ENCODE measurements around the gene SLC9B2.
A peak's percentile ranks its signal among the peaks of the same experiment; 100 is the strongest.

SLC9B2 gene

DNA sequence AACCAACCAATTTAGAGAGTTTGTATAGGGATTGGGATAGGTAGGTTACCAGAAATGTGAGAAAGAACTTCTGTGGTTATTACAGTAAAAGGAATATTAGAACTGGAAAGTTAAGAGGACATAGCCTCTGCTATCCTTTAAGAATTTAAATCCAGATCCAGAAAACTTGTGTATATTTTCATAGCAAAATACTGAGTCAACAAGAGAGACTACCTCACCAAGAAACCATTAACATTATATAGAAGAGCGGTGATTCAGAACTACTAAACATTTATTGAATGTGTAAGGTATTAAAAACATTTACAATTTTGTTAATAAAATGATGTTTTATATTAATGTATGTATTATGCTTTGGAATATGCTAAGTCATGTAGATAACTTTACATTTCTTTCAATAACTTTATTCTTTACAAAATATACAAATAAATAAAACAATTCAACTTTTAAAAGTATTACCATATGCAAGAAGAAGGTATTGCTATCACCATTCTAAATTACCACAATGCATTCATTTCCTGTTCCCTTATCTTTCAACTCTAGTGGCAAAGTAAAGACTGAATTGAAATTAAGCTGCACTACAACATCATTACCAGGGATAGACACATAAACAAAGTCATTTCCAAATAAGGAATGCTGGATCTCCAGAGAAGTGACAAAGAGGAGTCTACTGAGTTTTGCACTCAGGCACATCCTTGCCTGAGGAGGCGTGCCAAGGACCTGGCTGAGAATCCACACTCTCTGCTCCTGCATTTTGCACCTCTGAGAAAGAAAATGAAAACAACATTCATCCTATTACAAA is 29.2 kb upstream of the SLC9B2 start:
- Histone ChIP-seq H3K27ac (no peak overlapping the region), H3K27me3 (replicated peaks) (no peaks in the 10 kb centered on the region), H3K36me3 (replicated peaks) (peaks cover 3% of the 10 kb centered on the region), H3K4me3 (ENCODE audit: low read depth, low read length) (no peak overlapping the region)
- no peak for DNase-seq
- in situ Hi-C loops (cut with HindIII; ENCODE audit: low pct_ligation_motif_present, low sequenced_read_pairs) = no loop called here
- TF ChIP-seq, protein P1, sequence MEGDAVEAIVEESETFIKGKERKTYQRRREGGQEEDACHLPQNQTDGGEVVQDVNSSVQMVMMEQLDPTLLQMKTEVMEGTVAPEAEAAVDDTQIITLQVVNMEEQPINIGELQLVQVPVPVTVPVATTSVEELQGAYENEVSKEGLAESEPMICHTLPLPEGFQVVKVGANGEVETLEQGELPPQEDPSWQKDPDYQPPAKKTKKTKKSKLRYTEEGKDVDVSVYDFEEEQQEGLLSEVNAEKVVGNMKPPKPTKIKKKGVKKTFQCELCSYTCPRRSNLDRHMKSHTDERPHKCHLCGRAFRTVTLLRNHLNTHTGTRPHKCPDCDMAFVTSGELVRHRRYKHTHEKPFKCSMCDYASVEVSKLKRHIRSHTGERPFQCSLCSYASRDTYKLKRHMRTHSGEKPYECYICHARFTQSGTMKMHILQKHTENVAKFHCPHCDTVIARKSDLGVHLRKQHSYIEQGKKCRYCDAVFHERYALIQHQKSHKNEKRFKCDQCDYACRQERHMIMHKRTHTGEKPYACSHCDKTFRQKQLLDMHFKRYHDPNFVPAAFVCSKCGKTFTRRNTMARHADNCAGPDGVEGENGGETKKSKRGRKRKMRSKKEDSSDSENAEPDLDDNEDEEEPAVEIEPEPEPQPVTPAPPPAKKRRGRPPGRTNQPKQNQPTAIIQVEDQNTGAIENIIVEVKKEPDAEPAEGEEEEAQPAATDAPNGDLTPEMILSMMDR (IDR thresholded peaks at IDR 0.05; ENCODE audit: low read depth, low read length, missing control alignments) = no peak

DNA sequence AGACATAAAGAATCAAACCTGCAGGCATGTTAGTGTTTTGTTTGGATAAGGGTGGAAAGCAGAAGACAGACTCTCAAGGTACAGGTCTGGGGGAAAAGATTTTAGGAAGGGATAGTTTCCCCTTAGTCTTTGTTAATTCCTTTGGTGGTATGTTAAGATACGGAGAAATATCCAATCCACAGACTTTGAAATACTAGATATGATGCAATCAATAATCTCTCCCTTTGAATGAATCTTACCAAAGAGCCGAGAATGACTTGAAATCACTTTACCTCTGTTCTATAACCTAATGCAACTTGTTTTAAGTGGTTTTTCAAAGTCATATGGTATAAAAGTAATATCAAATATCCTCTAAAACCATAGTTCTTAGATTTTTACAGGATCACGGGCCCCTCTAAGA is 28.3 kb upstream of the SLC9B2 start:
- TF ChIP-seq, protein P1 (IDR thresholded peaks at IDR 0.05; ENCODE audit: low read depth, low read length, missing control alignments) = no peak
- Histone ChIP-seq H3K36me3 (replicated peaks) (peaks cover 3% of the 10 kb centered on the region), H3K27ac (no peak overlapping the region), H3K4me3 (ENCODE audit: low read depth, low read length) (no peak overlapping the region), H3K27me3 (replicated peaks) (no peaks in the 10 kb centered on the region)
- in situ Hi-C loops (cut with HindIII; ENCODE audit: low pct_ligation_motif_present, low sequenced_read_pairs) = no loop called here
- DNase-seq = no peak

DNA sequence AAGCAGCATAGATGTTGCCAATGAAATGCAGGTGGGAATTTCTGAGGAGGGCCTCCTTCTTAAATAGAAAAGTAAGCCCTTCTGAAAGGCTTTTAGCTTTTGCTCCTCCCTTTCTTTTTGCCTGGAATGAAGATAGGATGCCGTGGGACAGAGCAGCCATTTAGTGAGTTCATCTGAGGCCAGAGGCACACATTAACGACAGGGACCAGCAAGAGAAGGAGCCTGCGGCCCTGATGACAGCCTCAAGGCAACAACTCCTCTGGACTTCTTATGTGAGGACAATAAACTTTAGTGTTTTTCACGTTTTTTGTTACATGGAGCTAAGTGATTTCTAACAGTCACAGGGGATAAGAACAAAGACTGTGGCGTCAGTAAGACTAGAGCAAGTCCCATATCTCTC is 24.1 kb upstream of the SLC9B2 start:
- no peaks in the 10 kb centered on the region for H3K36me3 ChIP-seq (replicated peaks)
- no peaks in the 10 kb centered on the region for H3K27me3 ChIP-seq (replicated peaks)
- H3K4me3 ChIP-seq (ENCODE audit: low read depth, low read length) = no peak overlapping the region
- in situ Hi-C loops (cut with HindIII; ENCODE audit: low pct_ligation_motif_present, low sequenced_read_pairs) = no loop called here
- TF ChIP-seq, protein P1 (IDR thresholded peaks at IDR 0.05; ENCODE audit: low read depth, low read length, missing control alignments) = no peak
- DNase-seq = no peak
- H3K27ac ChIP-seq = no peak overlapping the region

DNA sequence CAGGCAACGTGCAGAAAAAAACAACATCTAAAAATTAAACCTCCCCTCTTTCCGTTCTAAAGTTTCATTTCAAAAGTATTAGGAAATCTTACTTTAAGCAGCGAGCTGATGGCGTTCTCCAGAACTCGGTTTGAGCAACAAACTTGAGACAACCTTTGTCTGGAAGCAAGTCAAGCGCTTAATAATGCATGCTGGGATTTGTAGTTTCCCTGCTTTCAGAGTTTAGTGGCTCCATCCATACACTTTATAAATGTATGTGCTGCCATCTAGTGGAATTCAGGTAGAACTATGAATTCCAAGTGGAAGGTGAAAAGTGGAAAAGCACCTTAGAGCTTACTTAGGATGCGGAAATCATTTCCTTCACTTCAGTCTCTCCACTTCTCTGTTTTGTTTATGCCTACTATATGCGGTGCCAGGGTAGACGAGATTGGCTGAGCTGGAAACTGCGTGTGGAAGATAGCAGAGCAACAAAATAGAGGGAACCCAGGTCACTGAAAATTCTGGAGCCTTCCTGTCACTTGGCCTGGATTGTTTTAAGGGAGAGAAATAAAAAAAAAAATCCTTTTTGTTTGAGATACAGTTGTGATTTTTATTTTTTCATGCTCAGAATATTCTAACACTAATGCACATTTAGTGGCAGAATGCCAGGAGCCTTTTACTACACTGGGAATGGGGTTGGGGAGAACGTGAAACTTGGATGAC is 23.3 kb upstream of the SLC9B2 start, which contains the start of gene BDH2:
Gene BDH2, minus strand, starts transcription at position 144 of the 702 bp plus-strand sequence. CDS start 3,580 bp downstream, outside the sequence.
- DNase-seq = peak; percentile 95
- TF ChIP-seq, protein P1 (IDR thresholded peaks at IDR 0.05; ENCODE audit: low read depth, low read length, missing control alignments) = peak; percentile 51
- in situ Hi-C loops (cut with HindIII; ENCODE audit: low pct_ligation_motif_present, low sequenced_read_pairs) = no loop called here
- no peaks in the 10 kb centered on the region for H3K36me3 ChIP-seq (replicated peaks)
- no peaks in the 10 kb centered on the region for H3K27me3 ChIP-seq (replicated peaks)
- peak within 1 kb of the TSS; percentile 57 for H3K4me3 ChIP-seq (ENCODE audit: low read depth, low read length)
- peak within 1 kb of the TSS; percentile 67 for H3K27ac ChIP-seq

DNA sequence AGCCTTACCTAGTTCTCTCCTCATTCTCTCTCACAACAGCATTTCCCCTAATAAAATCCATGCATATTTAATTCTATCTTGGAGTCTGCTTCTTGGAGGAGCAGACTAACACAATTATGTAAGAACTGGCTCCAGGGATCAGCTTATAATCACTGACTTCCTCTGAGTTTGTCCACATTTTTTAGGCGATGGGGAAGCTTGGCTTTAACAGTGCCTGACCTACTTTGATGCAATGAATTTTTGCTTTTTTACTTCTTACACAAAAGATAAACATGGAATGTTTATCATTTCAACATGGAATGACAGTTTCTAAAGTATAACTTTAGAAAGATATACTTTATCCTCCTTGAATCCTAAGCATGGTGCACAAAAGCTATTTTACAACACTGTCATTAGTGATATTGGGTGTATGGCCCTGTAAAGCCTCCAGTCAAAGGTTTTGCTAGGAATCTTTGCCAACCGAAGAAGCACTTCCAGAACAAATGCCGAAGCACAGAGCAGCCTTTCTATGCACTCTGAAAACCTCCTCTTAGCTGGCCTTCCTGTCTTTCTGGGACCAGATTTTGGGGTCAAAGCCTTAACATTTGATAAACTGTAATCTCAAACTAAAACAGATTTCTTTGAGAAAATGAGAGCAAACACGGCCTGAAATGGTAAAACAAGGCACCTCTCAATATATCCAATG is 22.3 kb upstream of the SLC9B2 start:
- Histone ChIP-seq H3K36me3 (replicated peaks) (peaks cover 3% of the 10 kb centered on the region), H3K27ac (peak overlapping the region; percentile 67), H3K27me3 (replicated peaks) (no peaks in the 10 kb centered on the region), H3K4me3 (ENCODE audit: low read depth, low read length) (peak overlapping the region; percentile 57)
- TF ChIP-seq, protein P1 (IDR thresholded peaks at IDR 0.05; ENCODE audit: low read depth, low read length, missing control alignments) = no peak
- peak; percentile 2 for DNase-seq
- in situ Hi-C loops (cut with HindIII; ENCODE audit: low pct_ligation_motif_present, low sequenced_read_pairs) = no loop called here

Measured in brain microvascular endothelial cell (primary cell).